A375 (cell line): ENCODE data around the gene RERG. TPM values are rescaled to one million over a fixed set of nuclear protein-coding genes. Genes with fewer than 3 reads are reported as not detected.

Experiments
- total RNA-seq: library from RNA; depleted of rRNA; stranded (reverse); fragments of >200 nt; shearing (Covaris generic); gene quantifications from 2 replicates; pipeline ENCODE4 v1.2.3, GENCODE V29; 2014; rRNA removed

RERG gene, protein sequence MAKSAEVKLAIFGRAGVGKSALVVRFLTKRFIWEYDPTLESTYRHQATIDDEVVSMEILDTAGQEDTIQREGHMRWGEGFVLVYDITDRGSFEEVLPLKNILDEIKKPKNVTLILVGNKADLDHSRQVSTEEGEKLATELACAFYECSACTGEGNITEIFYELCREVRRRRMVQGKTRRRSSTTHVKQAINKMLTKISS
- total RNA-seq: 0.05 and 0.08 TPM in 2 replicates

DNA sequence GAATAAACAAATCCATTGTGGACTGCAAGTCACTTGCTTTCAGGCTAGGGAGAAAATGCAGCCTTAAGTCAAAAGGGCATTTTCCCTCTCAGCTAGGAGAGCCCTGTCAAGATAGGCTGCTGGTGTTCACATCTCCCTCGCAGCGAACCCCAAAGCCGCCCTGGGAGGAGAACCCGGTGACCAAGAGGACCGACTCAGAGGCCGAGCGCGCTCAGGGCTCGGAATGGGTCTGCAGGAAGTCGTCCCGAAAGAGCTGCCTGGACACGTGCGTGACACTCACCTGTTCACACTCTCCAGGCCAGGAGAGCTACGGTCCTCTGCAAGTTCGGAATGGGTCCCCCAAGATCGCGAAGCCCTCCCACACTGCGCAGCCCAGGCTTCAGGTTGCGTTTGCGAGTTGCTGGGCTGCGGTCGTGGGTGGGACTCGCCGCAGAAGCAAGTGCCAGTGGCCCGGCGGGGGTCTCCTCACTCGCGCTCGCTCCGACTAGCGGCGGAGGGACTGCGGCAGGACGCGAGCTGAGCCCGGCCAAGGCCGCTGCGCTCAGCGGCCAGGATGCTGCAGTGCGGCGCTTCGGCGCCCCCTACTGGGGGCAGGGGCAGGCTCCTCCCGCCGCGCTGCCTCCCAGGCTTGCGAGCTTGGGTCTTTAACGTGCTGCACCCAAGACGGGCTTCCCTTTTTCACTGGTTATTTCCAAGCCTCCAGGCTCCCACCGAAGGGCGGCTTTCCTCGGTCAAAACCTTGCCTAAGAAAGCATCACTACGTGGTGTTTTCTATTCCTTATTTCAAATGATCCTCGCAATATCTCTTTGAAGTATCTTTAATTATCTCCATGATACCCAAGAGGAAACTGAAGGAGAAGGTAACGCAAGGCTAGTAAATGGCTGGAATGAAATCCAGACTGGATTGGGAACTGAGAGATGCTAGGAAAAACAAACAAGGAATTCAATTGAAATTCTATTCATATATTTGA lies at the start of gene RERG:
Gene RERG, minus strand, starts transcription at position 503 of the 971 bp plus-strand sequence. CDS start 3,928 bp downstream, outside the sequence.

Other genes starting within 250 kb of the RERG start
- not detected in 2 replicates for gene PDE6H, start 248.4 kb downstream of the RERG start, total RNA-seq
- 1.4 and 5.2 TPM in 2 replicates for gene PTPRO, start 101.1 kb upstream of the RERG start, total RNA-seq